ENCODE measurements around the gene ABCB6.
A peak's percentile ranks its signal among the peaks of the same experiment; 100 is the strongest.
"Not testable (repeated sequence)": the region's sequence is repeated elsewhere in the genome, so short reads cannot be mapped to it uniquely, and the experiment has no call there.

Gene ABCB6

GRCh38 chr2:219205981-219206327 is 12.8 kb downstream of the ABCB6 start:
- 19% methylated on average over 6 of the region's 7 CpGs for WGBS (ENCODE audit: insufficient coverage)
- H3K27me3 ChIP-seq (replicated peaks in 2 of 5; ENCODE audit: control insufficient read depth in 4 of 5, insufficient read depth in 5 of 5, low read length in 4 of 5), result no peaks in the 10 kb centered on the region
- ChIA-PET CTCF (interaction anchor here (0.6 to 17.2 kb wide), 10 partner anchors 11 to 319 kb away, joined by 3 to 238 read pairs (median 4); partner anchors contain the start of genes CNPPD1, NHEJ1 and SLC23A3), POLR2A (interaction anchor here (1.3 to 1.8 kb wide), 3 partner anchors 23 to 49 kb away, joined by 4 to 6 read pairs (median 4); partner anchors contain the start of genes ANKZF1 and ATG9A)
- DNase-seq, result no peak
- peak overlapping the region; percentile 38 to 90 (median 78) for H3K4me3 ChIP-seq (ENCODE audit: control insufficient read depth in 1 of 7, extremely low read depth in 1 of 7, insufficient read depth in 4 of 7, low read depth in 2 of 7, low read length in 6 of 7)
- peak overlapping the region in 1 of 2 experiments; percentile 89 for H3K27ac ChIP-seq (ENCODE audit: insufficient read depth in 1 of 2, low read depth in 1 of 2, low read length in 2 of 2, poor library complexity in 1 of 2, severe bottlenecking in 2 of 2)
- H3K4me1 ChIP-seq (ENCODE audit: control extremely low read depth in 1 of 4, control insufficient read depth in 4 of 4, insufficient read depth in 4 of 4, low read length in 3 of 4), result peaks cover 23 to 47% (median 46%) of the 10 kb centered on the region in 4 experiments
- H3K9me3 ChIP-seq (ENCODE audit: control extremely low read depth in 1 of 5, control insufficient read depth in 4 of 5, insufficient read depth in 2 of 5, low read depth in 1 of 5, low read length in 4 of 5), result no peaks in the 10 kb centered on the region
- H3K36me3 ChIP-seq (ENCODE audit: control insufficient read depth in 4 of 4, insufficient read depth in 4 of 4, low read length in 3 of 4), result peaks cover 0 to 25% (median 4%) of the 10 kb centered on the region in 4 experiments

DNA sequence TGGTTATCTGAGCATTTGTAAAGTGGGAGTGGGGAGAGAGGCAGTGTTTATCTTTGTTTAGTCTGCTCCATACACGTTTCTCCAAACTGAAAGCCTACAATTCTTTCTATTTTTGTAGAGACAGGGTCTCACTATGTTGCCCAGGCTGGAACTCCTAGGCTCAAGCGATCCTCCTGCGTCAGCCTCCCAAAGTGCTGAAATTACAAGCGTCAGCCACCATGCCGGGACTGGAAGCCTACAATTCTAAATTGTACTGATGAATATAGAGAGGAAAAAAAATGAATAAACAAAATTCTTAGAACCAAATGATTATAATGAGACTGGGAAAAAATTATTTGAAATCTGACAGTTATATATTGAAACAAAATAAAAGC is 13.6 kb downstream of the ABCB6 start:
- WGBS (ENCODE audit: insufficient coverage), result 100% methylated on average over 3 of the region's 5 CpGs
- peaks cover 22 to 39% (median 38%) of the 10 kb centered on the region in 4 experiments for H3K4me1 ChIP-seq (ENCODE audit: control extremely low read depth in 1 of 4, control insufficient read depth in 4 of 4, insufficient read depth in 4 of 4, low read length in 3 of 4)
- H3K9me3 ChIP-seq (ENCODE audit: control extremely low read depth in 1 of 5, control insufficient read depth in 4 of 5, insufficient read depth in 2 of 5, low read depth in 1 of 5, low read length in 4 of 5), result no peaks in the 10 kb centered on the region
- H3K27ac ChIP-seq (ENCODE audit: insufficient read depth in 1 of 2, low read depth in 1 of 2, low read length in 2 of 2, poor library complexity in 1 of 2, severe bottlenecking in 2 of 2), result no peak overlapping the region
- no peak for DNase-seq
- H3K4me3 ChIP-seq (ENCODE audit: control insufficient read depth in 1 of 7, extremely low read depth in 1 of 7, insufficient read depth in 4 of 7, low read depth in 2 of 7, low read length in 6 of 7), result no peak overlapping the region
- CTCF ChIA-PET, result interaction anchor here (1.1 to 17.2 kb wide), 5 partner anchors 20 to 32 kb away, joined by 4 to 238 read pairs (median 4); partner anchors contain the start of genes CNPPD1 and SLC23A3
- POLR2A ChIA-PET, result no interaction called here
- H3K36me3 ChIP-seq (ENCODE audit: control insufficient read depth in 4 of 4, insufficient read depth in 4 of 4, low read length in 3 of 4), result peaks cover 0 to 22% (median 4%) of the 10 kb centered on the region in 4 experiments
- H3K27me3 ChIP-seq (replicated peaks in 2 of 5; ENCODE audit: control insufficient read depth in 4 of 5, insufficient read depth in 5 of 5, low read length in 4 of 5), result no peaks in the 10 kb centered on the region

- H3K9me3 ChIP-seq (ENCODE audit: control extremely low read depth in 1 of 5, control insufficient read depth in 4 of 5, insufficient read depth in 2 of 5, low read depth in 1 of 5, low read length in 4 of 5), result no peaks in the 10 kb centered on the region
- H3K4me3 ChIP-seq (ENCODE audit: control insufficient read depth in 1 of 7, extremely low read depth in 1 of 7, insufficient read depth in 4 of 7, low read depth in 2 of 7, low read length in 6 of 7), result no peak overlapping the region
- WGBS (ENCODE audit: insufficient coverage), result 86% methylated on average over 3 of the region's 7 CpGs
- POLR2A ChIA-PET, result interaction anchor here (0.7 kb wide), 1 partner anchor 28 kb away, joined by 3 read pairs; the partner anchor contains the start of gene CNPPD1
- DNase-seq, result no peak
- CTCF ChIA-PET, result interaction anchor here (0.7 to 2.6 kb wide), 8 partner anchors 9 to 33 kb away, joined by 3 to 7 read pairs (median 4); partner anchors contain the start of gene CNPPD1
- H3K4me1 ChIP-seq (ENCODE audit: control extremely low read depth in 1 of 4, control insufficient read depth in 4 of 4, insufficient read depth in 4 of 4, low read length in 3 of 4), result peaks cover 16 to 33% (median 32%) of the 10 kb centered on the region in 4 experiments
- no peak overlapping the region for H3K27ac ChIP-seq (ENCODE audit: insufficient read depth in 1 of 2, low read depth in 1 of 2, low read length in 2 of 2, poor library complexity in 1 of 2, severe bottlenecking in 2 of 2)
- peaks cover 0 to 20% (median 4%) of the 10 kb centered on the region in 4 experiments for H3K36me3 ChIP-seq (ENCODE audit: control insufficient read depth in 4 of 4, insufficient read depth in 4 of 4, low read length in 3 of 4)
- no peaks in the 10 kb centered on the region for H3K27me3 ChIP-seq (replicated peaks in 2 of 5; ENCODE audit: control insufficient read depth in 4 of 5, insufficient read depth in 5 of 5, low read length in 4 of 5)
These were observed 14.2 kb downstream of the ABCB6 start for GRCh38 chr2:219204425-219205164.

GRCh38 chr2:219201331-219201730 is 17.4 kb downstream of the ABCB6 start:
- H3K4me1 ChIP-seq (ENCODE audit: control extremely low read depth in 1 of 4, control insufficient read depth in 4 of 4, insufficient read depth in 4 of 4, low read length in 3 of 4); H3K27me3 ChIP-seq (replicated peaks in 2 of 5; ENCODE audit: control insufficient read depth in 4 of 5, insufficient read depth in 5 of 5, low read length in 4 of 5); DNase-seq; POLR2A ChIA-PET; H3K27ac ChIP-seq (ENCODE audit: insufficient read depth in 1 of 2, low read depth in 1 of 2, low read length in 2 of 2, poor library complexity in 1 of 2, severe bottlenecking in 2 of 2); H3K4me3 ChIP-seq (ENCODE audit: control insufficient read depth in 1 of 7, extremely low read depth in 1 of 7, insufficient read depth in 4 of 7, low read depth in 2 of 7, low read length in 6 of 7); H3K36me3 ChIP-seq (ENCODE audit: control insufficient read depth in 4 of 4, insufficient read depth in 4 of 4, low read length in 3 of 4); H3K9me3 ChIP-seq (ENCODE audit: control extremely low read depth in 1 of 5, control insufficient read depth in 4 of 5, insufficient read depth in 2 of 5, low read depth in 1 of 5, low read length in 4 of 5): not testable (repeated sequence)
- WGBS (ENCODE audit: insufficient coverage), result 79% methylated on average over 6 of the region's 21 CpGs
- CTCF ChIA-PET, result interaction anchor here (0.7 to 3.2 kb wide), 4 partner anchors 18 to 47 kb away, joined by 3 to 13 read pairs (median 4); no protein-coding TSS in a partner anchor

GRCh38 chr2:219200502-219201326 is 18.0 kb downstream of the ABCB6 start:
- POLR2A ChIA-PET, result not testable (repeated sequence)

GRCh38 chr2:219199470-219200211 is 19.1 kb downstream of the ABCB6 start:
- Histone ChIP-seq H3K4me1 (ENCODE audit: control extremely low read depth in 1 of 4, control insufficient read depth in 4 of 4, insufficient read depth in 4 of 4, low read length in 3 of 4) (no peaks in the 10 kb centered on the region), H3K9me3 (ENCODE audit: control extremely low read depth in 1 of 5, control insufficient read depth in 4 of 5, insufficient read depth in 2 of 5, low read depth in 1 of 5, low read length in 4 of 5) (no peaks in the 10 kb centered on the region), H3K36me3 (ENCODE audit: control insufficient read depth in 4 of 4, insufficient read depth in 4 of 4, low read length in 3 of 4) (no peaks in the 10 kb centered on the region), H3K27ac (ENCODE audit: insufficient read depth in 1 of 2, low read depth in 1 of 2, low read length in 2 of 2, poor library complexity in 1 of 2, severe bottlenecking in 2 of 2) (no peak overlapping the region), H3K4me3 (ENCODE audit: control insufficient read depth in 1 of 7, extremely low read depth in 1 of 7, insufficient read depth in 4 of 7, low read depth in 2 of 7, low read length in 6 of 7) (no peak overlapping the region), H3K27me3 (replicated peaks in 2 of 5; ENCODE audit: control insufficient read depth in 4 of 5, insufficient read depth in 5 of 5, low read length in 4 of 5) (no peaks in the 10 kb centered on the region)
- WGBS (ENCODE audit: insufficient coverage), result 97% methylated on average over 6 of the region's 12 CpGs
- ChIA-PET POLR2A (no interaction called here), CTCF (interaction anchor here (0.7 to 3.2 kb wide), 7 partner anchors 9 to 36 kb away, joined by 3 to 13 read pairs (median 3); partner anchors contain the start of gene CNPPD1)
- DNase-seq, result no peak

More at GRCh38 chr2:219200502-219201326, 18.0 kb downstream of the ABCB6 start:
- not testable (repeated sequence) for H3K4me3 ChIP-seq (ENCODE audit: control insufficient read depth in 1 of 7, extremely low read depth in 1 of 7, insufficient read depth in 4 of 7, low read depth in 2 of 7, low read length in 6 of 7); H3K9me3 ChIP-seq (ENCODE audit: control extremely low read depth in 1 of 5, control insufficient read depth in 4 of 5, insufficient read depth in 2 of 5, low read depth in 1 of 5, low read length in 4 of 5); H3K27me3 ChIP-seq (replicated peaks in 2 of 5; ENCODE audit: control insufficient read depth in 4 of 5, insufficient read depth in 5 of 5, low read length in 4 of 5); DNase-seq; H3K27ac ChIP-seq (ENCODE audit: insufficient read depth in 1 of 2, low read depth in 1 of 2, low read length in 2 of 2, poor library complexity in 1 of 2, severe bottlenecking in 2 of 2); H3K36me3 ChIP-seq (ENCODE audit: control insufficient read depth in 4 of 4, insufficient read depth in 4 of 4, low read length in 3 of 4); H3K4me1 ChIP-seq (ENCODE audit: control extremely low read depth in 1 of 4, control insufficient read depth in 4 of 4, insufficient read depth in 4 of 4, low read length in 3 of 4)
- CTCF ChIA-PET, result interaction anchor here (0.6 to 3.2 kb wide), 7 partner anchors 12 to 47 kb away, joined by 3 to 13 read pairs (median 4); partner anchors contain the start of gene CNPPD1
- WGBS (ENCODE audit: insufficient coverage), result 90% methylated on average over 22 of the region's 26 CpGs

Measured in common myeloid progenitor, CD34-positive (primary cell).